Measurements from ENCODE around the gene RNU6-1. TPM values are rescaled to one million over a fixed set of nuclear protein-coding genes. Genes with fewer than 3 reads are reported as not detected.

The RNU6-1 gene
- total RNA-seq, 1 experiment from 2014 or later: not detected

DNA sequence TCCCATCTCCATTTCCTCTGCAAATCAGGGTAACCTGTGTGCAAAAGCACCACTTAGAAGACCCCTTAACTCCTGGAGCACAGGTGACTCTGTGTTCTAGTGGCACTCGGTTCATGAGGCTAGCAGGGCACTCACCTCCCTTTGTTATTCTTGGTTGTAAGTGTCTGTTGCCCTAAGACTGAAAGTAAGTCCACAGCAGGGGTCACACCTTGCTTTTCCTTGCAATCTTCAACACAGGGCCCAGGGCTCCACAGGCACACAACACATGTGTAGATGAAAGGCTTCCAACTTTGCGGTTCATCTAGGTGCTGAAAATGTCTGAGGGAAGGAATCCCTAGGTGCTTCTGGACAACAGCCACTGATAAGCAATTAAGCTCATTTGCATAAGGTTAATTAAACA, 2.9 kb downstream of the RNU6-1 start:
- no peak for DNase-seq (ENCODE audit: low read depth, low spot score)
- H3K9me3 ChIP-seq (ENCODE audit: control insufficient read depth, insufficient read depth, low read depth, low read length): no peaks in the 10 kb centered on the region
- H3K4me3 ChIP-seq (ENCODE audit: low read depth in 2 of 2, low read length in 2 of 2): no peak overlapping the region
- H3K27me3 ChIP-seq (ENCODE audit: control insufficient read depth, insufficient read depth, low read length): no peaks in the 10 kb centered on the region
- peak overlapping the region; percentile 73 for H3K27ac ChIP-seq (ENCODE audit: low read length)
- ChIA-PET POLR2A (no interaction called here), CTCF (no interaction called here)
- no TSS peak for BruUV-seq (replicated peaks)
- intact Hi-C loops (cut with micrococcal nuclease; ENCODE audit: unreplicated experiment): loop anchor here (2.0 to 10.0 kb wide), 4 partner anchors 315 to 592 kb away; partner anchors contain the start of gene C15orf61
- H3K36me3 ChIP-seq (ENCODE audit: control insufficient read depth, insufficient read depth, low read length): no peaks in the 10 kb centered on the region
- ATAC-seq: no peak
- no peak for TF ChIP-seq TCF7L2 (IDR thresholded peaks at IDR 0.05; ENCODE audit: low read depth, low read length)
- TF ChIP-seq, protein P1, sequence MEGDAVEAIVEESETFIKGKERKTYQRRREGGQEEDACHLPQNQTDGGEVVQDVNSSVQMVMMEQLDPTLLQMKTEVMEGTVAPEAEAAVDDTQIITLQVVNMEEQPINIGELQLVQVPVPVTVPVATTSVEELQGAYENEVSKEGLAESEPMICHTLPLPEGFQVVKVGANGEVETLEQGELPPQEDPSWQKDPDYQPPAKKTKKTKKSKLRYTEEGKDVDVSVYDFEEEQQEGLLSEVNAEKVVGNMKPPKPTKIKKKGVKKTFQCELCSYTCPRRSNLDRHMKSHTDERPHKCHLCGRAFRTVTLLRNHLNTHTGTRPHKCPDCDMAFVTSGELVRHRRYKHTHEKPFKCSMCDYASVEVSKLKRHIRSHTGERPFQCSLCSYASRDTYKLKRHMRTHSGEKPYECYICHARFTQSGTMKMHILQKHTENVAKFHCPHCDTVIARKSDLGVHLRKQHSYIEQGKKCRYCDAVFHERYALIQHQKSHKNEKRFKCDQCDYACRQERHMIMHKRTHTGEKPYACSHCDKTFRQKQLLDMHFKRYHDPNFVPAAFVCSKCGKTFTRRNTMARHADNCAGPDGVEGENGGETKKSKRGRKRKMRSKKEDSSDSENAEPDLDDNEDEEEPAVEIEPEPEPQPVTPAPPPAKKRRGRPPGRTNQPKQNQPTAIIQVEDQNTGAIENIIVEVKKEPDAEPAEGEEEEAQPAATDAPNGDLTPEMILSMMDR (IDR thresholded peaks at IDR 0.05): no peak
- TF ChIP-seq, protein P2, sequence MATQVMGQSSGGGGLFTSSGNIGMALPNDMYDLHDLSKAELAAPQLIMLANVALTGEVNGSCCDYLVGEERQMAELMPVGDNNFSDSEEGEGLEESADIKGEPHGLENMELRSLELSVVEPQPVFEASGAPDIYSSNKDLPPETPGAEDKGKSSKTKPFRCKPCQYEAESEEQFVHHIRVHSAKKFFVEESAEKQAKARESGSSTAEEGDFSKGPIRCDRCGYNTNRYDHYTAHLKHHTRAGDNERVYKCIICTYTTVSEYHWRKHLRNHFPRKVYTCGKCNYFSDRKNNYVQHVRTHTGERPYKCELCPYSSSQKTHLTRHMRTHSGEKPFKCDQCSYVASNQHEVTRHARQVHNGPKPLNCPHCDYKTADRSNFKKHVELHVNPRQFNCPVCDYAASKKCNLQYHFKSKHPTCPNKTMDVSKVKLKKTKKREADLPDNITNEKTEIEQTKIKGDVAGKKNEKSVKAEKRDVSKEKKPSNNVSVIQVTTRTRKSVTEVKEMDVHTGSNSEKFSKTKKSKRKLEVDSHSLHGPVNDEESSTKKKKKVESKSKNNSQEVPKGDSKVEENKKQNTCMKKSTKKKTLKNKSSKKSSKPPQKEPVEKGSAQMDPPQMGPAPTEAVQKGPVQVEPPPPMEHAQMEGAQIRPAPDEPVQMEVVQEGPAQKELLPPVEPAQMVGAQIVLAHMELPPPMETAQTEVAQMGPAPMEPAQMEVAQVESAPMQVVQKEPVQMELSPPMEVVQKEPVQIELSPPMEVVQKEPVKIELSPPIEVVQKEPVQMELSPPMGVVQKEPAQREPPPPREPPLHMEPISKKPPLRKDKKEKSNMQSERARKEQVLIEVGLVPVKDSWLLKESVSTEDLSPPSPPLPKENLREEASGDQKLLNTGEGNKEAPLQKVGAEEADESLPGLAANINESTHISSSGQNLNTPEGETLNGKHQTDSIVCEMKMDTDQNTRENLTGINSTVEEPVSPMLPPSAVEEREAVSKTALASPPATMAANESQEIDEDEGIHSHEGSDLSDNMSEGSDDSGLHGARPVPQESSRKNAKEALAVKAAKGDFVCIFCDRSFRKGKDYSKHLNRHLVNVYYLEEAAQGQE (IDR thresholded peaks at IDR 0.05; ENCODE audit: insufficient read depth in 1 of 2, low read depth in 2 of 2, low read length in 1 of 2): no peak
- peaks cover 44% of the 10 kb centered on the region for H3K4me1 ChIP-seq (ENCODE audit: control insufficient read depth, insufficient read depth, low read length)
- in situ Hi-C loops (cut with HindIII; ENCODE audit: low pct_unique_long_range_greater_than_20kb, low sequenced_read_pairs): no loop called here

DNA sequence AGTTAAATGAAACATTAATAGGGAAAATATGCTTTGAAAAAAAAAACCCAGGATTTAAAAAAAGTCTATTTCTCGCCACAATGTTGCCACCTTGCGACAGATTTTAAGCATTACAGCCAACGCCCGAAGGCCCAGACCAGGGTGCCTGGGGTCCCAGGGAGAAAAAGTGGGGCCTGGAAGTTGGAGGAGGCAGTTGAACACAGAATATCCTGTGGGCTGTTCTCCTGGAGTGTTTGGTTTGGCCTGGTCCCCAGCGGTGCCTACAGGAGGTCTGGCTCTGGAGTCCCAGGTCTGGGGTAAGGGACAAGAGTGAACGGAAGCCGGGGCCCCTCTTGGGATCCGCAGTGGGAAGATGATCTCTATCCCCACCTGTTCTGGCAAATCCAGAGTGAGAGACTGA, 3.4 kb downstream of the RNU6-1 start:
- DNase-seq (ENCODE audit: low read depth, low spot score) (no peak), ATAC-seq (no peak)
- CTCF ChIA-PET: interaction anchor here (0.6 kb wide), 2 partner anchors 308 to 349 kb away, joined by 3 read pairs; no protein-coding TSS in a partner anchor
- Histone ChIP-seq H3K36me3 (ENCODE audit: control insufficient read depth, insufficient read depth, low read length) (no peaks in the 10 kb centered on the region), H3K27me3 (ENCODE audit: control insufficient read depth, insufficient read depth, low read length) (no peaks in the 10 kb centered on the region), H3K4me3 (ENCODE audit: low read depth in 2 of 2, low read length in 2 of 2) (no peak overlapping the region), H3K27ac (ENCODE audit: low read length) (peak overlapping the region; percentile 73), H3K9me3 (ENCODE audit: control insufficient read depth, insufficient read depth, low read depth, low read length) (no peaks in the 10 kb centered on the region), H3K4me1 (ENCODE audit: control insufficient read depth, insufficient read depth, low read length) (peaks cover 42% of the 10 kb centered on the region)
- TF ChIP-seq SIN3A (IDR thresholded peaks at IDR 0.05; ENCODE audit: borderline replicate concordance, insufficient read depth, low read depth, low read length): no peak
- TF ChIP-seq, protein P1 (IDR thresholded peaks at IDR 0.05): peak; percentile 88
- no peak for TF ChIP-seq POLR2AphosphoS5 (IDR thresholded peaks at IDR 0.05; ENCODE audit: low read depth, low read length)
- TF ChIP-seq, protein P2 (IDR thresholded peaks at IDR 0.05; ENCODE audit: insufficient read depth in 1 of 2, low read depth in 2 of 2, low read length in 1 of 2): no peak
- no TSS peak for BruUV-seq (replicated peaks)
- intact Hi-C loops (cut with micrococcal nuclease; ENCODE audit: unreplicated experiment) (loop anchor here (2.0 to 10.0 kb wide), 4 partner anchors 314 to 592 kb away; partner anchors contain the start of gene C15orf61), in situ Hi-C loops (cut with HindIII; ENCODE audit: low pct_unique_long_range_greater_than_20kb, low sequenced_read_pairs) (no loop called here)
- POLR2A ChIA-PET: no interaction called here
